Central memory CD8-positive, alpha-beta T cell (primary cell): ENCODE measurements around the gene NUFIP2.
A peak's percentile ranks its signal among the peaks of the same experiment; 100 is the strongest.
"Not testable (repeated sequence)": the region's sequence is repeated elsewhere in the genome, so short reads cannot be mapped to it uniquely, and the experiment has no call there.

Source experiments
- ATAC-seq: fragments of 150-1000 bp; cut with Tn5 transposase; replicated peaks from 2 replicates; pipeline ENCODE4 v1.10.0; 2022; ENCODE audit warnings: mild to moderate bottlenecking, moderate FRiP score, moderate number of reproducible peaks; ENCODE audit not compliant: poor library complexity, severe bottlenecking; ENCODE audit errors: extremely low read depth
- DNase-seq, 2 donors: peaks; one replicate each; pipeline ENCODE4 v3.0.0; 2021; ENCODE audit warnings: low spot score in 2 of 2
- H3K27ac Mint-ChIP-seq: one replicate; pipeline ENCODE4 v1.8.0; 2022; ENCODE audit warnings: low read depth, mild to moderate bottlenecking, moderate library complexity, mixed read lengths
- H3K27me3 Mint-ChIP-seq: one replicate; pipeline ENCODE4 v1.8.0; 2022; ENCODE audit warnings: mixed read lengths
- H3K36me3 Mint-ChIP-seq: one replicate; pipeline ENCODE4 v1.8.0; 2022; ENCODE audit warnings: mild to moderate bottlenecking, moderate library complexity, mixed read lengths; ENCODE audit not compliant: insufficient read depth
- H3K4me1 Mint-ChIP-seq: one replicate; pipeline ENCODE4 v1.8.0; 2022; ENCODE audit warnings: mixed read lengths
- H3K4me3 Mint-ChIP-seq: one replicate; pipeline ENCODE4 v1.8.0; 2022; ENCODE audit warnings: mild to moderate bottlenecking, moderate library complexity, mixed read lengths
- H3K9me3 Mint-ChIP-seq: one replicate; pipeline ENCODE4 v1.8.0; 2022; ENCODE audit warnings: mixed read lengths

Gene NUFIP2

GRCh38 chr17:29294580-29294900, 592 bp upstream of the NUFIP2 start:
- no peak for ATAC-seq
- peaks cover 20% of the 10 kb centered on the region for H3K36me3 Mint-ChIP-seq
- H3K4me1 Mint-ChIP-seq: peaks cover 44% of the 10 kb centered on the region
- H3K4me3 Mint-ChIP-seq: peak overlapping the region; percentile 98
- no peaks in the 10 kb centered on the region for H3K9me3 Mint-ChIP-seq
- no peaks in the 10 kb centered on the region for H3K27me3 Mint-ChIP-seq
- DNase-seq: no peak
- H3K27ac Mint-ChIP-seq: peak overlapping the region; percentile 98

GRCh38 chr17:29292992-29293889, 707 bp downstream of the NUFIP2 start:
- Mint-ChIP-seq H3K27ac (peak overlapping the region; percentile 98), H3K27me3 (no peaks in the 10 kb centered on the region), H3K4me1 (peaks cover 55% of the 10 kb centered on the region), H3K9me3 (no peaks in the 10 kb centered on the region), H3K4me3 (peak overlapping the region; percentile 98), H3K36me3 (peaks cover 30% of the 10 kb centered on the region)
- ATAC-seq (peak; percentile 22), DNase-seq (peak; percentile 11 to 29)

GRCh38 chr17:29292071-29292991, 1.6 kb downstream of the NUFIP2 start:
- Mint-ChIP-seq H3K27ac (peak overlapping the region; percentile 79), H3K9me3 (no peaks in the 10 kb centered on the region), H3K4me3 (peak overlapping the region; percentile 98), H3K4me1 (peaks cover 65% of the 10 kb centered on the region), H3K36me3 (peaks cover 38% of the 10 kb centered on the region), H3K27me3 (no peaks in the 10 kb centered on the region)
- DNase-seq (peak; percentile 23 to 30), ATAC-seq (no peak)

GRCh38 chr17:29291163-29291752, 2.7 kb downstream of the NUFIP2 start:
- Mint-ChIP-seq H3K27ac (peak overlapping the region; percentile 79), H3K4me3 (peak overlapping the region; percentile 98), H3K4me1 (peaks cover 75% of the 10 kb centered on the region), H3K36me3 (peaks cover 49% of the 10 kb centered on the region), H3K27me3 (no peaks in the 10 kb centered on the region), H3K9me3 (no peaks in the 10 kb centered on the region)
- DNase-seq: peak in 1 of 2 donors; percentile 33
- no peak for ATAC-seq

GRCh38 chr17:29289852-29290251, 4.1 kb downstream of the NUFIP2 start:
- no peak for ATAC-seq
- Mint-ChIP-seq H3K4me3 (peak overlapping the region; percentile 98), H3K9me3 (no peaks in the 10 kb centered on the region), H3K4me1 (peaks cover 75% of the 10 kb centered on the region), H3K27me3 (no peaks in the 10 kb centered on the region), H3K36me3 (peaks cover 63% of the 10 kb centered on the region), H3K27ac (peak overlapping the region; percentile 87)
- no peak for DNase-seq

GRCh38 chr17:29283961-29284360, 10.0 kb downstream of the NUFIP2 start:
- Mint-ChIP-seq H3K4me3 (peak overlapping the region; percentile 56), H3K4me1 (peaks cover 70% of the 10 kb centered on the region), H3K9me3 (no peaks in the 10 kb centered on the region), H3K36me3 (peaks cover 83% of the 10 kb centered on the region), H3K27ac (peak overlapping the region; percentile 56), H3K27me3 (no peaks in the 10 kb centered on the region)
- ATAC-seq (no peak), DNase-seq (no peak)

GRCh38 chr17:29283496-29283895, 10.5 kb downstream of the NUFIP2 start:
- peaks cover 83% of the 10 kb centered on the region for H3K36me3 Mint-ChIP-seq
- ATAC-seq: no peak
- H3K4me1 Mint-ChIP-seq: peaks cover 65% of the 10 kb centered on the region
- no peaks in the 10 kb centered on the region for H3K9me3 Mint-ChIP-seq
- DNase-seq: no peak
- H3K27me3 Mint-ChIP-seq: no peaks in the 10 kb centered on the region
- H3K4me3 Mint-ChIP-seq: peak overlapping the region; percentile 56
- peak overlapping the region; percentile 56 for H3K27ac Mint-ChIP-seq

- Mint-ChIP-seq H3K4me3 (peak overlapping the region; percentile 41), H3K4me1 (peaks cover 65% of the 10 kb centered on the region), H3K36me3 (peaks cover 63% of the 10 kb centered on the region), H3K9me3 (no peaks in the 10 kb centered on the region), H3K27me3 (no peaks in the 10 kb centered on the region), H3K27ac (peak overlapping the region; percentile 73)
- ATAC-seq (no peak), DNase-seq (no peak)
Measured at GRCh38 chr17:29279397-29280070, 14.4 kb downstream of the NUFIP2 start.

GRCh38 chr17:29278692-29279091, 15.3 kb downstream of the NUFIP2 start:
- H3K9me3 Mint-ChIP-seq: no peaks in the 10 kb centered on the region
- ATAC-seq (no peak), DNase-seq (no peak)
- H3K4me1 Mint-ChIP-seq: peaks cover 67% of the 10 kb centered on the region
- H3K27ac Mint-ChIP-seq: no peak overlapping the region
- no peaks in the 10 kb centered on the region for H3K27me3 Mint-ChIP-seq
- peaks cover 59% of the 10 kb centered on the region for H3K36me3 Mint-ChIP-seq
- H3K4me3 Mint-ChIP-seq: no peak overlapping the region

- H3K9me3 Mint-ChIP-seq: no peaks in the 10 kb centered on the region
- ATAC-seq: no peak
- H3K27me3 Mint-ChIP-seq: no peaks in the 10 kb centered on the region
- peaks cover 50% of the 10 kb centered on the region for H3K4me1 Mint-ChIP-seq
- H3K27ac Mint-ChIP-seq: peak overlapping the region; percentile 45
- peak overlapping the region; percentile 33 for H3K4me3 Mint-ChIP-seq
- DNase-seq: no peak
- peaks cover 53% of the 10 kb centered on the region for H3K36me3 Mint-ChIP-seq
Measured at GRCh38 chr17:29273924-29274323, 20.0 kb downstream of the NUFIP2 start.

GRCh38 chr17:29271980-29272379, 22.0 kb downstream of the NUFIP2 start:
- peak overlapping the region; percentile 35 for H3K27ac Mint-ChIP-seq
- H3K36me3 Mint-ChIP-seq: peaks cover 55% of the 10 kb centered on the region
- H3K4me1 Mint-ChIP-seq: peaks cover 42% of the 10 kb centered on the region
- not testable (repeated sequence) for ATAC-seq, H3K9me3 Mint-ChIP-seq, DNase-seq, H3K27me3 Mint-ChIP-seq, H3K4me3 Mint-ChIP-seq

GRCh38 chr17:29263916-29264315, 30.0 kb downstream of the NUFIP2 start:
- Mint-ChIP-seq H3K27ac (no peak overlapping the region), H3K27me3 (no peaks in the 10 kb centered on the region), H3K4me3 (no peak overlapping the region), H3K4me1 (peaks cover 21% of the 10 kb centered on the region), H3K36me3 (peaks cover 71% of the 10 kb centered on the region), H3K9me3 (no peaks in the 10 kb centered on the region)
- ATAC-seq: no peak
- no peak for DNase-seq
